ENCODE results near the gene MAD1L1. TPM values are rescaled to one million over a fixed set of nuclear protein-coding genes. Genes with fewer than 3 reads are reported as not detected.

The MAD1L1 gene
- total and polyA plus RNA-seq, 2 donors (not counting 3 experiments of a cell fraction or from before 2014, with no cell fraction given) = 34.1 to 42.3 TPM

DNA sequence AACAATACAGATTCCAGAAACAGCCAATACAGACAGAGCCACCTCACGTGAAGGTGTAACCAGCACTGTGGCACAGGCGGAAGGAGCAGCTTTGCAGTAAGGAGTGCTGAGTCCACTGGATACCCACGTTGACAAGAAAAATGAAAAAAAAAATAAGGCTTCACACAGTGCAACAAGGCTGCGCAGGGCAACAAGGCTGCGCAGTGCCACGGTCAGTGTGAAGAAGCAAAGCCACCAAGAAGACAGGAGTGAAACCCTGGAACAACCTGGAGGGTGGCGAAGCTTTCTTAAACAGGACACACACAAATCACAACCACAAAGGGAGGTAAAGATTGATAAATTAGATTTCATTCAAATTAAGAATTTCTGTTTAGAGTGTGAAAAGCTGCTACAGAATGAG lies 204.0 kb downstream of the MAD1L1 start:
- FAIRE-seq (no peak), DNase-seq (ENCODE audit: low read depth, low spot score) (no peak)
- H3K4me1 ChIP-seq (ENCODE audit: control insufficient read depth, extremely low read depth, insufficient read depth, low read length) = no peaks in the 10 kb centered on the region
- H3K9ac ChIP-seq (replicated peaks; ENCODE audit: extremely low read depth, insufficient read depth, low read length) = no peak overlapping the region
- H3K9me1 ChIP-seq (replicated peaks; ENCODE audit: control insufficient read depth, extremely low read depth, insufficient read depth, low read length) = no peaks in the 10 kb centered on the region
- intact Hi-C loops (cut with micrococcal nuclease) (no loop called here), dilution Hi-C loops (cut with MboI; ENCODE audit: extremely low pct_ligation_motif_present, low sequenced_read_pairs) (no loop called here)
- H3K27me3 ChIP-seq (ENCODE audit: control insufficient read depth in 2 of 2, insufficient read depth in 2 of 2, low read length in 2 of 2) = no peaks in the 10 kb centered on the region
- TF ChIP-seq JUN (IDR thresholded peaks at IDR 0.05; ENCODE audit: borderline replicate concordance, insufficient read depth, insufficient read length, low read depth) = no peak
- TF ChIP-seq MYC (IDR thresholded peaks at IDR 0.05; ENCODE audit: low read depth, low read length) = no peak
- TF ChIP-seq, protein P1, sequence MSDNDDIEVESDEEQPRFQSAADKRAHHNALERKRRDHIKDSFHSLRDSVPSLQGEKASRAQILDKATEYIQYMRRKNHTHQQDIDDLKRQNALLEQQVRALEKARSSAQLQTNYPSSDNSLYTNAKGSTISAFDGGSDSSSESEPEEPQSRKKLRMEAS (IDR thresholded peaks at IDR 0.05; ENCODE audit: insufficient read depth, insufficient read length) = no peak
- no peak for TF ChIP-seq POLR2A (IDR thresholded peaks at IDR 0.05; ENCODE audit: low read depth, low read length)
- no peak for TF ChIP-seq POLR2AphosphoS5 (IDR thresholded peaks at IDR 0.05; ENCODE audit: insufficient read depth, low read depth, low read length)
- no peak for TF ChIP-seq EZH2 (IDR thresholded peaks at IDR 0.05; ENCODE audit: borderline replicate concordance, low read depth, low read length, severe bottlenecking)
- no peak for TF ChIP-seq GATA2 (IDR thresholded peaks at IDR 0.05; ENCODE audit: insufficient read depth, insufficient read length, low read depth, low read length)
- TF ChIP-seq, protein P2, sequence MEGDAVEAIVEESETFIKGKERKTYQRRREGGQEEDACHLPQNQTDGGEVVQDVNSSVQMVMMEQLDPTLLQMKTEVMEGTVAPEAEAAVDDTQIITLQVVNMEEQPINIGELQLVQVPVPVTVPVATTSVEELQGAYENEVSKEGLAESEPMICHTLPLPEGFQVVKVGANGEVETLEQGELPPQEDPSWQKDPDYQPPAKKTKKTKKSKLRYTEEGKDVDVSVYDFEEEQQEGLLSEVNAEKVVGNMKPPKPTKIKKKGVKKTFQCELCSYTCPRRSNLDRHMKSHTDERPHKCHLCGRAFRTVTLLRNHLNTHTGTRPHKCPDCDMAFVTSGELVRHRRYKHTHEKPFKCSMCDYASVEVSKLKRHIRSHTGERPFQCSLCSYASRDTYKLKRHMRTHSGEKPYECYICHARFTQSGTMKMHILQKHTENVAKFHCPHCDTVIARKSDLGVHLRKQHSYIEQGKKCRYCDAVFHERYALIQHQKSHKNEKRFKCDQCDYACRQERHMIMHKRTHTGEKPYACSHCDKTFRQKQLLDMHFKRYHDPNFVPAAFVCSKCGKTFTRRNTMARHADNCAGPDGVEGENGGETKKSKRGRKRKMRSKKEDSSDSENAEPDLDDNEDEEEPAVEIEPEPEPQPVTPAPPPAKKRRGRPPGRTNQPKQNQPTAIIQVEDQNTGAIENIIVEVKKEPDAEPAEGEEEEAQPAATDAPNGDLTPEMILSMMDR (IDR thresholded peaks at IDR 0.05; ENCODE audit: extremely low read depth in 1 of 2, insufficient read depth in 1 of 2, low read depth in 1 of 2, low read length in 2 of 2) = no peak
- no peak for TF ChIP-seq FOS (IDR thresholded peaks at IDR 0.05; ENCODE audit: borderline replicate concordance, insufficient read depth, low read length)
- ChIA-PET CTCF (no interaction called here), POLR2A (no interaction called here)
- H3K27ac ChIP-seq (ENCODE audit: insufficient read depth, low read depth, low read length) = no peak overlapping the region
- no peak overlapping the region for H2AFZ ChIP-seq (ENCODE audit: low read depth, low read length)
- H3K36me3 ChIP-seq (ENCODE audit: control insufficient read depth in 2 of 2, extremely low read depth in 1 of 2, insufficient read depth in 2 of 2, low read length in 2 of 2) = no peaks in the 10 kb centered on the region
- H4K20me1 ChIP-seq (replicated peaks; ENCODE audit: control insufficient read depth, extremely low read depth, insufficient read depth, low read length) = no peaks in the 10 kb centered on the region
- H3K4me3 ChIP-seq (replicated peaks in 1 of 3; ENCODE audit: insufficient read depth in 1 of 3, low read depth in 1 of 3, low read length in 3 of 3) = no peak overlapping the region
- no peaks in the 10 kb centered on the region for H3K79me2 ChIP-seq (ENCODE audit: control insufficient read depth, insufficient read depth, low read length)
- H3K4me2 ChIP-seq (ENCODE audit: insufficient read depth, low read length) = no peak overlapping the region
- H3K9me3 ChIP-seq (replicated peaks; ENCODE audit: control insufficient read depth, insufficient read depth, low read length) = peaks cover 6% of the 10 kb centered on the region
- no TSS peak for BruUV-seq (replicated peaks)
